ENCODE measurements around the gene CDH23.

CDH23 gene

GRCh38 chr10:71777213-71777985 lies 380.7 kb downstream of the CDH23 start:
- DNase-seq (ENCODE audit: low read depth): no peak

DNA sequence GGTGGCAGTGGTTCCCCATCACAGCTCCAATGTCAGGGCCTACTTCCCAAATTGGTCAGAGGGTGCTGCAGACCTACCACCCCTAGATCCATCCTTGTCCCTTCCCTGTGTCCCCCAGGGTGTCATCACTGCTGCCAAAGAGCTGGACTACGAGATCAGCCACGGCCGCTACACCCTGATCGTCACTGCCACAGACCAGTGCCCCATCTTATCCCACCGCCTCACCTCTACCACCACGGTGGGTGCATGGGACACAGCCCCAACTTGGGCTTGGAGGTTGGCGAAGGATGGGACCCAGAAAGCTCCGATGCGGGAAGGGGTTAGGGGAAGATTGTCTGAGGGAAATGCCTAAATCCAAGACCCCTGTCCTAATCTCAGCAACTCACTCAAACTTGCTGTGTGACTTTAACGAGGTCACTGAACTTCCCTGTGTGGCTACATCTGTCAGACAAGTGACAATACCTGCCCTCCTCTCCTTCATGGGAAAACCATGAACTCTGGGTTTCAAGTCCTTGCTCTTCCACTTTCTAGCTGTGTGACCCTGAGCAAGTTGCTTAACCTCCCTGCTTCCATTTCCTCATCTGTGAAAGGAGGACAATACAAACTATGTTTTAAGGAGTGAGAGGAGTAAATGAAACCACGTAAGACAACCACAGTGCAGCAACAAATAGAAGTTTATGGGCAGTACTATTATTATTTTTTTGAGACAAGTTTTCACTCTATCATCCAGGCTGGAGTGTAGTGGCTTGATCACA lies 381.5 kb downstream of the CDH23 start:
- no peak for DNase-seq (ENCODE audit: low read depth)

GRCh38 chr10:71779641-71780040 lies 382.9 kb downstream of the CDH23 start:
- DNase-seq (ENCODE audit: low read depth): no peak

DNA sequence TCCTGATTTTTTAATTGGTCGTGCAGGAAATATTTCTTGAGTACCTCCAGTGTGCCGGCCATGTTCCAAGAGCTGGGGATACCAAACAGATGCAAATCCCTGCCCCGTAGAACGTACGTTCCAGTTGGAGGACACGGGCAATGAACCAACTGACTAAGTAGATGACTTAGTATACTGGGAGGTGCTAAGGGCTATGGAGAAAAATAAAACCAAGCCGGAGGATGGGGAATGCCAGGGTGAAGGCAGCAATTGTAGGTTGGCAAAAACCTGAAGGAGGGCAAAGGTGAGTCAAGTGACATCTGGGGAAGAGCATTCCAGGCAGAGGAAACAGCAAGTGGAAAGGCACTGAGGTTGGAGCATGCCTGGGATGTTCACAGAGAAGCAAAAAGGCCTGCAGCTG lies 383.4 kb downstream of the CDH23 start:
- DNase-seq (ENCODE audit: low read depth): no peak

DNA sequence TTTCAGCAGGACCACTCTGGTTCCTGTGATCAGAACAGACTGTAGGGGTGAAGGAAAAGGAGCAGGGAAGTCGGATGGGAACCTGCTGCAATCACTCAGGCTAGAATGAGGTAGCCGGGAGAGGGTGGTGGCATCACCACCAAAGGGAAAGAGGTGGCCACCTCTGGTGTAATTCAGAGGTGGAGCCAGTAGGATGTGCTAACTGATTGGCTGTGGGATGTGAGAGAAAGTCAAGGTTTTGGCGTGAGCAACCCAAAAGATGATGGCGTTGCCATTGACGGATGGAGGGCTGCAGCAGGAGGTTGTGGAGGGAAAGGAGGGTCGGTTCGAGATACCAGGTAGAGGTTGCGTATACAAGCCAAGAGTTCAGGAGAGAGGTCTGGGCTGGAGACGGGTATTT lies 384.0 kb downstream of the CDH23 start:
- DNase-seq (ENCODE audit: low read depth): no peak

- DNase-seq (ENCODE audit: low read depth): no peak
Measured at GRCh38 chr10:71782221-71782916, 385.6 kb downstream of the CDH23 start.

DNA sequence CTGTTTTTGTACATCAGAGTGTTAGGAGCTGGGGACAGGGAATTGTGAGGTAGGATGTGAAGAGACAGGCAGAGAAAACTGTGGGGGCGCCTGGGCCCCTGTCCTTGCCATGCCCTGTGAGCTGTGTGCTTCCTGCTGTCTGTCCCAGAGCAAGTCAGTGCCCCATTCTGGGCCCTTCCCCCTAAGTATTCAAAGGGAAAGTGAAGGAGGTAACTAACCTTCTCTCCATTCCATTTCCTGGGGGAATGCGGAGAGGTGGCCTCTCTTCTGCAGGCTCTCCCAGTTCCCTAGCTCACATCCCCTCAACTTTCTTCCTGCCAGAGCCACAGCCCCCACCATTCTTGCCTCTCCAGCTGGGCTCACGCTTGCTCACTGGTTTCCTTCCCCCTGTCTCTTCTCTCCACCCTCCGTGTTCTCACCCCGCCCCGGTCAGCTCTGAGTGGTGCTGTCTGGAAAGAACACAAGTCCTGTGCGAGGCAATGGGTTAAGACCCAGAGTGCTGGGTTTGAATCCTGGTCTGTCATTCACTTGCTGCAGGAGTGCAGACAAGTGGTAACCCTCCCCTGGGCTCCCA lies 386.3 kb downstream of the CDH23 start:
- DNase-seq (ENCODE audit: low read depth): no peak

- DNase-seq (ENCODE audit: low read depth): no peak
Measured at GRCh38 chr10:71783917-71784678, 387.4 kb downstream of the CDH23 start.

- no peak for DNase-seq (ENCODE audit: low read depth)
Measured at GRCh38 chr10:71784679-71785272, 388.1 kb downstream of the CDH23 start.

DNA sequence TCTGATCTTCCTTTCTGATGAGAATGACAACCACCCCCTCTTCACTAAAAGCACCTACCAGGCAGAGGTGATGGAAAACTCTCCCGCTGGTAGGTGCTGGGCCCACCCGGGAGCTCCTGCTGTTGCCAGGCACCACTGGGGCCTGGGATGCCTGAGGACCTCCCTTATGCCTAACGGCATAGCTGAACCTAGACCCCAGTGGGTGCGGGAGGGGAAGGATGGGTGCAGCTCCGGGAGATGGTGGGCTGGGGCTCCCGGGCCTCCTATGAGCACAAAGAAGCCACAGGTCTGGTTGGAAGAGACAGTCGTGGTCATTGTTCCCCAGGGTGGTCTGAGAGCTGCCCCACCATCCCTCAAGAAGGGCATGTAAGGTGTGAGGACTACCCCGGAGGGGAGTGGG lies 392.2 kb downstream of the CDH23 start:
- no peak for DNase-seq (ENCODE audit: low read depth)

- DNase-seq (ENCODE audit: low read depth): no peak
Measured at GRCh38 chr10:71789871-71790270, 393.2 kb downstream of the CDH23 start.

- no peak for DNase-seq (ENCODE audit: low read depth)
Measured at GRCh38 chr10:71790749-71791440, 394.2 kb downstream of the CDH23 start.

GRCh38 chr10:71795248-71795647 lies 398.5 kb downstream of the CDH23 start:
- no peak for DNase-seq (ENCODE audit: low read depth)

DNA sequence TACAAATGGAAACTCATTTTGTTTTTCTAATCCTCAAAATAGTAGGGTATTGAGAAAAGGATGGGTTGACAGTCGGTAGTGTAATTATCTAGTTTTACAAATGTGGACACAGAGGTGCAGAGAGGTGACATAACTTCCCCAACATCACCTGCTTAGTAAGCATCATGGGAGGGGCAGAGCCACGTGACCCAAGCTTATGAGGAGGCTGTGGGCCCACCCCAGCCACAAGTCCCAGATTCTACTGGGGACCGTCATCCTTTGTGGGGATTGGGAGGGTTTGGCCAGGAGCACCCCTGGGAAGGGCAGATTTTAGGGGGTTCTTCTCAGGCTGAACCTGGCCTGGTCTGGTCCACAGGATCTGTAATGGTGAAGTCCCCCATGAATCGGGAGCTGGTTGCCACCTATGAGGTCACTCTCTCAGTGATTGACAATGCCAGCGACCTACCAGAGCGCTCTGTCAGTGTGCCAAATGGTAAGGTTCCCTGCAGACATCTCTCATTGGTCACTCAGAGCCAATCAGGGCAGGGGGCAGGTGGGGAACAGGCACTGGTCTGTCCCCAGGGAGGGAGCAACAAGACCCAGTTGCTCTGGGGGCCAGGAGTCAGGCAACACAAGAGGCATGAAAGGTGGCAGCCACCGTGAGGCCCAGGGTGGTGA lies 400.2 kb downstream of the CDH23 start:
- no peak for DNase-seq (ENCODE audit: low read depth)

GRCh38 chr10:71797533-71798307 lies 401.0 kb downstream of the CDH23 start:
- DNase-seq (ENCODE audit: low read depth): no peak

GRCh38 chr10:71798308-71798624 lies 401.5 kb downstream of the CDH23 start:
- no peak for DNase-seq (ENCODE audit: low read depth)

DNA sequence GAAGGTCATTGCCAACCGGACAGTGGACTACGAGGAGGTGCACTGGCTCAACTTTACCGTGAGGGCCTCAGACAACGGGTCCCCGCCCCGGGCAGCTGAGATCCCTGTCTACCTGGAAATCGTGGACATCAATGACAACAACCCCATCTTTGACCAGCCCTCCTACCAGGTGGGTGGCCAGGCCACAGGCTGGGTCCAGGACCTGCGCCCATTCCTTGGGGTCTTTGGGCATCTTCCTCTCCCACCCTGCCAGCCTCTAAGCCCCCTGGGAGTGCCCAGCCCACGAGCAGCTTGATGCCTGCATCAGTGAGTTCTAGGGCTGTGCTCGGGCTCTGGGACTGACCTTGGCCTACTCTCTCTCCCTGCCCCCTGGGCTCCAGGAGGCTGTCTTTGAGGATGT lies 402.4 kb downstream of the CDH23 start:
- DNase-seq (ENCODE audit: low read depth): no peak

DNA sequence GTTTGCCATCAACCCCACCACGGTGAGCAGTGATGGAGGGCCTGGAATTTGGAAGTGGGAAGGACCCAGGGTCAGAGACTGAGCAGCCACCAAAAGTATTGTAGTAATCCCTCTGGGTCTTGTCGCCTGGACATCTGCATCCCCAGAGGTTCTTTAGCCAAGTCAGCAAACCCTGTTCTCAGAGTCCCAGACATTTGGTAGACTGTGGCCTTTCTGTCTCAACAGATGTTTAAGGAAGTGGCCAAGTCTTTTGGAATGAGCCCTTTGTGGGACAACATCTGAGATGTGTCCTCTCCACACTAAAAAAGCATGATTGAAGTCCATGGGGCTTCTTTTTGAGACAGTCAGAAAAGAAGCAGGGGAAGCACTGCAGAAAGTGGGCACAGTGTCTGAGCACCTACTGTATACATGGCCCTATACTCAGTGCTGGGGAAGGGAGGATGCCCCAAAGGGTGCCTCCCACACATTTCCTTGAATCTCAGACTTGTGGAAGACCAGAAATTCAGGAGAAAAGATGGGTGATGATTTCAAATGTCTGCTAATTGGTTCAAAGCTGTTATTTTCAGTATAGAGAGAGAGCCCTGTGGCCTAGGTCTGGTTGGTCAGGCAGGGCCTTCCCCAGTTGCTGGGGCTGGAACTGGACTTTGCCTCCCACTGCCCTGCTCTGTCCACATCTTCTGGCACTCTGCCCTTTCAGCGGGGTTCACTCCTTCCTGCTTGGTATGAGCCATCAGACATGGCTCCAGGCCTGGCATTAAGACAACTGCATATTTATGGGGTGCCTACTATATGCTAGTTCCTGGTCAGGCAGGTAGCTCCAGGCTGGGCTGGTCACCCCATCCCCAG lies 403.1 kb downstream of the CDH23 start:
- no peak for DNase-seq (ENCODE audit: low read depth)

GRCh38 chr10:71801361-71801760 lies 404.6 kb downstream of the CDH23 start:
- DNase-seq (ENCODE audit: low read depth): no peak
